GM12878 (cell line): Measurements from ENCODE around the gene HOXC13. TPM values are rescaled to one million over a fixed set of nuclear protein-coding genes. Genes with fewer than 3 reads are reported as not detected.
A peak's percentile ranks its signal among the peaks of the same experiment; 100 is the strongest.

Experiments used
- ATAC-seq: fragments of 200-7000 bp; cut with Tn5 transposase; 3 replicates; pipeline ENCODE4 v1.9.1; 2020; ENCODE audit warnings: mild to moderate bottlenecking, moderate library complexity
- BruUV-seq: library from RNA; stranded (reverse); fragments of 400-500 nt; replicated peaks from 2 replicates; lab custom pipeline; 2021; lab: Mats Ljungman, UMichigan
- CTCF ChIA-PET: fragments of 300-600 bp; sonication (Branson Sonifier 250); formaldehyde crosslinking; extraction: SDS; loops from one replicate; lab custom pipeline; 2021; ENCODE audit warnings: inconsistent platforms; lab: Yijun Ruan, JAX
- POLR2A ChIA-PET: fragments of 350-600 bp; formaldehyde crosslinking; extraction: SDS; loops from one replicate; lab custom pipeline; 2021; ENCODE audit warnings: inconsistent platforms; lab: Charles Lee
- RAD21 ChIA-PET: fragments of 300-600 bp; sonication (Branson Sonifier 250); formaldehyde crosslinking; loops from one replicate; lab custom pipeline; 2023; ENCODE audit warnings: antibody characterized with exemption; ENCODE audit not compliant: unreplicated experiment; lab: Charles Lee
- SMC1A ChIA-PET: fragments of 300-600 bp; sonication (Branson Sonifier 250); formaldehyde crosslinking; loops from one replicate; lab custom pipeline; 2023; ENCODE audit not compliant: unreplicated experiment, uncharacterized antibody; lab: Charles Lee
- DNase-seq: peaks from one replicate; pipeline ENCODE4 v3.0.0-alpha.2; 2011; ENCODE audit warnings: low read depth, low spot score
- FAIRE-seq: peaks from 3 replicates; lab custom pipeline; 2011; peaks lifted over from hg19 to GRCh38; lab: Jason Lieb, UNC
- H2AFZ ChIP-seq: 2 replicates; pipeline ENCODE4 v1.6.0; 2011; ENCODE audit warnings: low read depth, low read length, control low read depth; ENCODE audit not compliant: control insufficient read depth
- H3K27ac ChIP-seq: 2 replicates; pipeline ENCODE4 v1.5.1; 2011; ENCODE audit warnings: control low read depth; ENCODE audit not compliant: control insufficient read depth, insufficient read depth
- H3K27me3 ChIP-seq, 2 experiments: replicated peaks in 1 of 2; 2 replicates each; pipeline versions ENCODE4 v1.6.0 to v1.6.1; 2011; ENCODE audit warnings: low read length in 1 of 2; ENCODE audit not compliant: control insufficient read depth in 2 of 2, insufficient read depth in 2 of 2
- H3K36me3 ChIP-seq, 2 experiments: 2 replicates each; pipeline ENCODE4 v1.5.1; 2011; ENCODE audit warnings: low read length in 1 of 2; ENCODE audit not compliant: control insufficient read depth in 2 of 2, insufficient read depth in 2 of 2
- H3K4me1 ChIP-seq: 2 replicates; pipeline ENCODE4 v1.6.1; 2011; ENCODE audit warnings: mild to moderate bottlenecking, low read length, moderate library complexity, mixed read lengths; ENCODE audit not compliant: control insufficient read depth, insufficient read depth
- H3K4me2 ChIP-seq: 2 replicates; pipeline ENCODE4 v1.6.0; 2011; ENCODE audit warnings: control low read depth; ENCODE audit not compliant: control insufficient read depth, insufficient read depth
- H3K4me3 ChIP-seq: fragments of 200-600 bp; sonication (generic); 2 replicates; pipeline ENCODE4 v1.5.1; 2016
- H3K79me2 ChIP-seq: 2 replicates; pipeline ENCODE4 v1.6.0; 2011; ENCODE audit warnings: low read length; ENCODE audit not compliant: control insufficient read depth, insufficient read depth
- H3K9ac ChIP-seq: 2 replicates; pipeline ENCODE4 v1.8.0; 2011; ENCODE audit warnings: low read length, control low read depth, mixed read lengths; ENCODE audit not compliant: control insufficient read depth, insufficient read depth
- H3K9me3 ChIP-seq: replicated peaks from 3 replicates; pipeline ENCODE4 v1.5.1; 2011; ENCODE audit warnings: mild to moderate bottlenecking, low read length; ENCODE audit not compliant: control insufficient read depth, insufficient read depth
- H4K20me1 ChIP-seq: 2 replicates; pipeline ENCODE4 v1.6.0; 2011; ENCODE audit not compliant: control insufficient read depth, insufficient read depth
- EGR1 ChIP-seq, 2 experiments: IDR thresholded peaks; 1 replicate in 1 of 2; 2 replicates in 1 of 2; pipeline ENCODE4 v1.6.1; 2011 to 2012; ENCODE audit warnings: low read depth in 2 of 2, low read length in 2 of 2, borderline replicate concordance in 1 of 2, mild to moderate bottlenecking in 1 of 2, moderate library complexity in 1 of 2
- ELK1 ChIP-seq: IDR thresholded peaks from 2 replicates; pipeline ENCODE4 v1.6.1; 2012; ENCODE audit warnings: low read depth, low read length, improper control_type of control experiment
- SUZ12 ChIP-seq: fragments of 200-600 bp; sonication (generic); IDR thresholded peaks from one replicate; pipeline ENCODE4 v1.6.1; 2018; ENCODE audit warnings: antibody characterized with exemption, mild to moderate bottlenecking; ENCODE audit not compliant: unreplicated experiment
- WGBS: methylation state at CpG from one replicate; pipeline ENCODE4 v1.1.6; 2016; ENCODE audit warnings: low lambda C conversion rate; ENCODE audit not compliant: insufficient replicate concordance, insufficient coverage; ENCODE audit errors: missing lambda C conversion rate; 5-methylcytosine and 5-hydroxymethylcytosine counted together
- in situ Hi-C: fragments of 300-500 bp; cut with MboI; formaldehyde crosslinking; loops from 9 replicates; pipeline ENCODE4 v1.14.3; 2018; ENCODE audit warnings: mixed read lengths
- intact Hi-C: fragments of 100-400 bp; cut with micrococcal nuclease; formaldehyde crosslinking; loops from one replicate; pipeline ENCODE4 v1.14.2; 2022; ENCODE audit not compliant: unreplicated experiment
- polyA plus RNA-seq, 11 experiments: library from polyadenylated mRNA; depleted of rRNA in 4 of 11; unstranded in 6 of 11; stranded (reverse) in 5 of 11; fragments of >200 nt; fragmentation: Nextera tagmentation in 4 of 11; fragmentation: Illumina TruSeq in 1 of 11; extraction: Ambion mirVana in 4 of 11; extraction: Trizol in 1 of 11; gene quantifications; 1 replicate in 1 of 11; 2 replicates in 10 of 11; pipeline versions ENCODE4 v1.2.1 to v1.2.3, GENCODE V29; 2011 to 2016; ENCODE audit warnings: inconsistent platforms in 2 of 11, missing spikeins in 2 of 11, low read depth in 1 of 11
- total RNA-seq, 4 experiments: library from RNA; depleted of rRNA in 3 of 4; stranded (reverse); fragments of >200 nt in 3 of 4; fragmentation: Illumina TruSeq in 1 of 4; extraction: Trizol in 1 of 4; gene quantifications; 2 replicates each; pipeline versions ENCODE4 v1.2.1 to v1.2.3, GENCODE V29; 2013 to 2021

The HOXC13 gene
- total and polyA plus RNA-seq, 10 of the 15 experiments (the other 5 are each of a cell fraction or from before 2014, with no cell fraction given), result not detected

- intact Hi-C loops (no loop called here), in situ Hi-C loops (no loop called here)
- Histone ChIP-seq H3K36me3 (no peaks in the 10 kb centered on the region), H3K79me2 (no peaks in the 10 kb centered on the region), H3K4me3 (no peak overlapping the region), H3K27ac (no peak overlapping the region), H4K20me1 (no peaks in the 10 kb centered on the region), H3K9me3 (no peaks in the 10 kb centered on the region), H3K4me2 (no peak overlapping the region), H3K9ac (no peak overlapping the region), H2AFZ (no peak overlapping the region), H3K4me1 (no peaks in the 10 kb centered on the region), H3K27me3 (peaks cover 36 to 68% of the 10 kb centered on the region in 2 experiments)
- no TSS peak for BruUV-seq
- ChIA-PET RAD21 (no interaction called here), CTCF (interaction anchor here (0.6 kb wide), 1 partner anchor 215 kb away, joined by 3 read pairs; no protein-coding TSS in a partner anchor), POLR2A (no interaction called here), SMC1A (no interaction called here)
- ATAC-seq (no peak), DNase-seq (no peak), FAIRE-seq (no peak)
- 17% methylated on average over 37 of the region's 39 CpGs for WGBS
- TF ChIP-seq ELK1 (no peak), EGR1 (IDR thresholded peaks at IDR 0.05; ENCODE audit: borderline replicate concordance in 1 of 2, low read depth in 2 of 2, low read length in 2 of 2) (no peak), SUZ12 (peak; percentile 32)
These were observed 21.8 kb downstream of the HOXC13 start for GRCh38 chr12:53960187-53961024.
